ENCODE data around the gene ABLIM2. TPM values are rescaled to one million over a fixed set of nuclear protein-coding genes. Genes with fewer than 3 reads are reported as not detected.

Gene ABLIM2
- total and polyA plus RNA-seq, 2 of the 13 experiments (the other 11 are each of a cell fraction or from before 2014, with no cell fraction given): 0.20 to 0.37 TPM

GRCh38 chr4:8173492-8174242 is 15.1 kb upstream of the ABLIM2 start:
- FAIRE-seq (no peak), ATAC-seq (peak; percentile 5; the same call in 1 of the 3 replicates), DNase-seq (ENCODE audit: low spot score) (no peak)
- H4K20me1 ChIP-seq (ENCODE audit: insufficient read depth, low read length): no peaks in the 10 kb centered on the region
- ChIA-PET POLR2A (no interaction called here), CTCF (ENCODE audit: low intra/inter-chr PET ratio, low total read pairs) (no interaction called here)
- peaks cover 21% of the 10 kb centered on the region for H3K4me1 ChIP-seq (ENCODE audit: insufficient read depth, low read length)
- no peaks in the 10 kb centered on the region for H3K79me2 ChIP-seq (ENCODE audit: insufficient read depth, low read length)
- H3K9me3 ChIP-seq (ENCODE audit: low read length): no peaks in the 10 kb centered on the region; the same call in 1 of the 2 replicates
- no peak overlapping the region for H3K9ac ChIP-seq (ENCODE audit: insufficient read depth, low read depth, low read length)
- H3K4me2 ChIP-seq (ENCODE audit: low read depth, low read length): no peak overlapping the region
- no peaks in the 10 kb centered on the region for H3K36me3 ChIP-seq (replicated peaks in 1 of 2; ENCODE audit: control insufficient read depth in 1 of 2, insufficient read depth in 2 of 2, low read length in 2 of 2)
- peaks cover 10 to 51% of the 10 kb centered on the region in 2 experiments; a peak in 3 of 5 replicates for H3K27me3 ChIP-seq (ENCODE audit: control insufficient read depth in 1 of 2, insufficient read depth in 2 of 2, low read length in 2 of 2)
- in situ Hi-C loops (cut with HindIII; ENCODE audit: extremely low pct_ligation_motif_present, low pct_unique_long_range_greater_than_20kb): no loop called here
- intact Hi-C loops (cut with micrococcal nuclease; ENCODE audit: unreplicated experiment): no loop called here
- TF ChIP-seq STAG1 (CRISPR knock-in tag; IDR thresholded peaks at IDR 0.05): peak; percentile 34; the same call in 1 of the 2 replicates
- no peak for TF ChIP-seq HDAC2 (CRISPR knock-in tag; IDR thresholded peaks at IDR 0.05)
- no peak for TF ChIP-seq ZNF770 (CRISPR knock-in tag; IDR thresholded peaks at IDR 0.05)
- TF ChIP-seq CTCF (CRISPR knock-in tag; IDR thresholded peaks at IDR 0.05): peak; percentile 41
- TF ChIP-seq ZNF761 (CRISPR knock-in tag; conservative IDR thresholded peaks at IDR 0.05): no peak
- no peak for TF ChIP-seq DRAP1 (CRISPR knock-in tag; IDR thresholded peaks at IDR 0.05)
- no peak overlapping the region for H2AFZ ChIP-seq (ENCODE audit: low read length)
- BruUV-seq (replicated peaks): no TSS peak
- H3K27ac ChIP-seq (ENCODE audit: extremely low read length, insufficient read depth, low read length): no peak overlapping the region
- no peak overlapping the region for H3K4me3 ChIP-seq (replicated peaks in 1 of 3; ENCODE audit: insufficient read depth in 1 of 3, low read depth in 2 of 3, low read length in 3 of 3)
- WGBS (ENCODE audit: low lambda C conversion rate): 4% methylated on average over 5 of the region's 13 CpGs

All from HepG2 (cell line).